GM12874 (cell line): ENCODE measurements around the gene TMEM238.

Source experiments
- CTCF ChIP-seq: IDR thresholded peaks from 2 replicates; pipeline ENCODE4 v1.5.1; 2011; ENCODE audit warnings: low read depth, mild to moderate bottlenecking, control low read depth, low read length, moderate library complexity; ENCODE audit not compliant: insufficient read depth

Gene TMEM238

GRCh38 chr19:55392820-55393761 is 9.0 kb upstream of the TMEM238 start:
- no peak for TF ChIP-seq CTCF

GRCh38 chr19:55391702-55392615 is 7.9 kb upstream of the TMEM238 start:
- no peak for TF ChIP-seq CTCF

GRCh38 chr19:55391191-55391670 is 7.1 kb upstream of the TMEM238 start:
- no peak for TF ChIP-seq CTCF

- TF ChIP-seq CTCF, result no peak
These were observed 6.4 kb upstream of the TMEM238 start for GRCh38 chr19:55390461-55390880.

- TF ChIP-seq CTCF, result no peak
These were observed 5.6 kb upstream of the TMEM238 start for GRCh38 chr19:55389386-55390317.

GRCh38 chr19:55387736-55388497 is 3.8 kb upstream of the TMEM238 start:
- TF ChIP-seq CTCF, result no peak
